HG03460 (cell line): ENCODE data around the gene DYRK3.
A peak's percentile ranks its signal among the peaks of the same experiment; 100 is the strongest.
"Not testable (repeated sequence)": the region's sequence is repeated elsewhere in the genome, so short reads cannot be mapped to it uniquely, and the experiment has no call there.

Experiments used
- ATAC-seq: cut with Tn5 transposase; IDR thresholded peaks from one replicate; pipeline ENCODE4 v1.9.1; 2021; ENCODE audit not compliant: unreplicated experiment

The DYRK3 gene

GRCh38 chr1:206628916-206629315, 6.4 kb upstream of the DYRK3 start:
- ATAC-seq, result no peak

GRCh38 chr1:206631085-206631509, 4.2 kb upstream of the DYRK3 start:
- peak; percentile 40 for ATAC-seq

- ATAC-seq, result no peak
Observed at GRCh38 chr1:206633708-206634121, 1.6 kb upstream of the DYRK3 start.

GRCh38 chr1:206634365-206635079, 814 bp upstream of the DYRK3 start:
- ATAC-seq, result no peak

- peak; percentile 9 for ATAC-seq
Observed at GRCh38 chr1:206635978-206636345, 626 bp downstream of the DYRK3 start.

GRCh38 chr1:206636671-206637070, 1.3 kb downstream of the DYRK3 start:
- ATAC-seq, result no peak

- ATAC-seq, result no peak
Observed at GRCh38 chr1:206637605-206638004, 2.3 kb downstream of the DYRK3 start.

GRCh38 chr1:206642074-206642473, 6.7 kb downstream of the DYRK3 start:
- ATAC-seq, result not testable (repeated sequence)

GRCh38 chr1:206643118-206643698, 7.9 kb downstream of the DYRK3 start:
- no peak for ATAC-seq

- no peak for ATAC-seq
Observed at GRCh38 chr1:206646504-206646903, 11.2 kb downstream of the DYRK3 start.

- ATAC-seq, result no peak
Observed at GRCh38 chr1:206647224-206647623, 11.9 kb downstream of the DYRK3 start.

- ATAC-seq, result no peak
Observed at GRCh38 chr1:206649261-206649921, 14.1 kb downstream of the DYRK3 start.

GRCh38 chr1:206651014-206651413, 15.7 kb downstream of the DYRK3 start:
- no peak for ATAC-seq

GRCh38 chr1:206651958-206652890, 16.9 kb downstream of the DYRK3 start:
- no peak for ATAC-seq

GRCh38 chr1:206653715-206654459, 18.6 kb downstream of the DYRK3 start:
- ATAC-seq, result no peak

GRCh38 chr1:206654828-206655227, 19.5 kb downstream of the DYRK3 start:
- no peak for ATAC-seq

GRCh38 chr1:206655471-206655882, 20.1 kb downstream of the DYRK3 start:
- no peak for ATAC-seq

GRCh38 chr1:206656936-206657335, 21.6 kb downstream of the DYRK3 start:
- no peak for ATAC-seq

- no peak for ATAC-seq
Observed at GRCh38 chr1:206657751-206658150, 22.4 kb downstream of the DYRK3 start.

GRCh38 chr1:206658264-206658980, 23.1 kb downstream of the DYRK3 start:
- no peak for ATAC-seq
